HG03108 (cell line): ENCODE results near the gene EGR2.

Source experiments
- ATAC-seq: cut with Tn5 transposase; IDR thresholded peaks from one replicate; pipeline ENCODE4 v1.9.1; 2021; ENCODE audit warnings: moderate library complexity; ENCODE audit not compliant: unreplicated experiment

The EGR2 gene

DNA sequence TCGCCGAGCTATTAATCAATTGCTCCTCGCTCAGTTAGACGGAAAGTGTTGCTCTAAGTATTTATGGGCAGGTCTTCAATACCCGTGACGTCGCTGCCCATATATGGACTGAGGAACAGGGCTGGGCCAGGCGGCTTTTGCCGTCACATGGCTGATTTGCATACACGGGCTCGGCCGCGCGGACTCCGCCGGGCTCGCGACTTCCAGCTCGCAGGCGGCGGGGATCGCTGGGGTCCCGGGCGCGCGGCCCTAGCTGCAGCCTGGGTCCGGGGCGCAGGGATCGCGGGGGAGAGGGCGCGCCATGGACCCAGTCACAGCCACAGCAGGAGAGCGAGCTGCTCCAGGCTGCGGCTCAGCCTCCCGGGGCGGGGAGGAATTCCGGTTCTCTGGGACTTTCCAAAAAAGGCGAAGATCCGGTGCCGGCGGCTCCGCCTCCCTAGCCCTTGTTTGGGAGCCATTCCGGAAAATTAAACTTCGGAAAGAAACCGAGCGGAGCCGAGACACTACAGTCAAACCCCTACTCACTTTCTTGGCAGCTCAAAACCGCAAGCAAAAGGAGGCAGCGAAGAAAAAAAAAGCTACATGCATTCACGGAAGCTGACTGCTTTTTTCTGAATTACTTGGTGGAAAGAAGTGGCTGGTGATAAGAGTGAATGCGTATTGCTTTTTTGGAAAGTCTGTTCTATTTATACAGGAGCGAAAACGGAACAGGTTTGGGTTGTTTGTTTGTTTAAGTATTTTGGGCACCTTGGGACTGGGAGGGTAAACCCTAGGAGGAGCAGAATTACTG, at the start of gene EGR2:
EGR2 (minus strand) TSS at position 36 of the 790 bp plus-strand sequence. CDS start 337 bp downstream, outside the sequence.
- peak; percentile 75 for ATAC-seq

DNA sequence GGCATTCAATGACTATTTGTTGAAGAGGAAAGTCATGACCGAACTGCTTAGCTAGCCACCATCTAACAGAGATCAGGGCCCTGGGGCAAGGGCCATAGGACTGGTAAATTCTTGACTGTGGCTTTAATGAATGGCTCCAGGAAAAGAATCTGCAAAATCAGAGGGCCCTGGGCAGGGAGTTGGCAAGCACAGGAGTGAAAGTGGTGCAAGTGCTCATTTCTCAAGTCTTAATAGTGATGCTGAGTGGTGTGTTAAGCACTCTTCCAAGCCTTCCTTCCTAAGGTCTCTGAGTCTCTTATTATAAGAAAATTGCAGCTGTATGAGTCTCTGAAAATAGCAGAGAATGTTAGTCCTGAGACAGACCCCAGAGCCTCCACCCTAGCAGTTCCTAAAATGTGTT, 46.3 kb upstream of the EGR2 start:
- ATAC-seq: no peak

DNA sequence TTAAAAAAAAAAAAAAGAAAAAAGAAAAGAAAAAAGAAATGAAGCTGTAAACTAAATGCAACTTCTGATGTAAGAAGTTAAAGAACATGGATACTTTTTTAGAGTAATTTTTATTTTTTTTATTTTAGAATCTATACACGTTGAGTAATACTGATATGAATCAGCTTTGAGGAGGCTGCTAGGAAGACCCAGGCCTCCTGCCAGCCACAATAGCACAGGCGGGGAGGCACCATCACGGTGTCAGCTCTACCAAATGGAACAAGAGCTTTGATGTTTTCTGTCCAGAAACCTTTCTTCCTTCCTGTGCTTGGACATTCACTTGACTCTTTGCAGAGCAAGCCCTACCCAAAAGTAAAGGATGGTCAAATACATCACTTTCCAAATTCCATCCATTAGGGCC, 45.3 kb upstream of the EGR2 start:
- ATAC-seq: no peak

DNA sequence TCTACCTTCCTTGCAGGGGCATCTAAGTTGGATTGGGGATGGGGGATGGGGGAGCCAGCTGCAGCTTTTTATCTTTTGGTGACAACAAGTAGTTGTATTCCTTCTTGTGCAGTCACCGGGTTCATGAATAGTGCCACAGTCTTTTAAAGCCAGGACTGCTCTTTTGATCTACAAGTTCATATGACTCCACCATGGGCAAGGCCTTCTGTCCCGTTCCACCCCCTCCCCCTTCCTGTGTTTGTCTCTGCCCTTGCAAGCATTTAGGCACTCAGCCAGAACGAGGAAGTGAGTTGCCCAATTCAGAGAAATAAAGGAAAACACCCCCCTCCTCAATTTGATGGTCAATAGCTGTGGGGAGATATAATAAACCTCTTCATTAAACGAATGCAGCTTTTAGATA, 44.8 kb upstream of the EGR2 start:
- ATAC-seq: no peak

DNA sequence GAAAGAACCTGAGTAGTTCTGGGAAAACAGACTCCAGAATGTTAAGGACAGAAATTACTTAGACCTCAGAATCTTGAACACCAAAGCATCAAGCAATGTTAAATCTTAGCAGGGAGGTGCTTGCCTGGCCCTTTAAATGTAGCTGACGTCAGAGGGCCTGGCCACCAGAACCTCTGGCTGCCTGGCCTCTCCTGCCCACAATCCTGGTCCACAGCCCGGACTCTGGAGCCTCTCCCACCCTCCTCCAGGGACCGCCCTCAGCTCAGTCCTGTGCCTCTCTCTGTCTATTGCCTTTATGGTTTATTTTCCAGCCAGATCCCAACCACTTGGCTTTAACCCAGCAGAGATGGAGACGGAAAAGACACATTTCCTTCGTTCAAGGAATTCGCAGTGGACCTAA, 42.2 kb upstream of the EGR2 start:
- ATAC-seq: no peak

DNA sequence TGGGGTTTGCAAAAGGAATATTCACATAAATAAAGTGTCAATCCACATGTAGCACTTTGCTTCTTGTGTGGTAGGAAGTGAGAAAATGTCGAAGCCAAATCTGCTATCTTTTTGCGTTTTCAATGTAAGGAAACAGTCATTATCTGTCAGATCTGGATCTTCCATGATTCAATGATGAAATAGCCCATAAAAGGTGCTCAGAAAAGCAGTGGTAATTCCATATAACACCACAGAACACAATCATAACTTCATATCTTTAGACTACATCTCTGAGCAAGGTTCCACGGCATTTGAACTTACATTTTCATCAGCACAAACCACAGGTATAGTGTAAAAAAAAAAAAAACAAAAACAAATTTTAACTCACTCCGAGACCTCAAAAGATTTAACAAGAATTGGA, 39.9 kb upstream of the EGR2 start:
- no peak for ATAC-seq

DNA sequence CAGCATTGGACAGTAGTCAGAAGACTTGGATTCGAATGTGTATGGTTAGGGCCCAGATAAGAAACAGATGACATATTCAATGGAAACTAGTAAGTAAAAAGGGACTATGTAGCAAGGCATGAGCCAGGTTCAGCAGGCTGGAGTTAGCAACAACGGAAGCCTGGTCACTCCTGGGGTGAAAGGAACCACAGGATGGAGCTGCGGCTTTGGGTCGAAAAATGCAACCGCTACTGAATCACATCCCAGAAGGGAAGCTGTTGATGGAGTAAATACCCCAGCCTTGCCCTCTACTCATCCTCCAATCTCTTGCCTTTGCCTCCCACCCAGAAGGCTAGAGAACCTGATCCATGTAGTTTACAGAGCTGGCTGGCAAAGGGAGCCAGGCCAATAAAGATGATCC, 37.5 kb upstream of the EGR2 start:
- ATAC-seq: no peak

DNA sequence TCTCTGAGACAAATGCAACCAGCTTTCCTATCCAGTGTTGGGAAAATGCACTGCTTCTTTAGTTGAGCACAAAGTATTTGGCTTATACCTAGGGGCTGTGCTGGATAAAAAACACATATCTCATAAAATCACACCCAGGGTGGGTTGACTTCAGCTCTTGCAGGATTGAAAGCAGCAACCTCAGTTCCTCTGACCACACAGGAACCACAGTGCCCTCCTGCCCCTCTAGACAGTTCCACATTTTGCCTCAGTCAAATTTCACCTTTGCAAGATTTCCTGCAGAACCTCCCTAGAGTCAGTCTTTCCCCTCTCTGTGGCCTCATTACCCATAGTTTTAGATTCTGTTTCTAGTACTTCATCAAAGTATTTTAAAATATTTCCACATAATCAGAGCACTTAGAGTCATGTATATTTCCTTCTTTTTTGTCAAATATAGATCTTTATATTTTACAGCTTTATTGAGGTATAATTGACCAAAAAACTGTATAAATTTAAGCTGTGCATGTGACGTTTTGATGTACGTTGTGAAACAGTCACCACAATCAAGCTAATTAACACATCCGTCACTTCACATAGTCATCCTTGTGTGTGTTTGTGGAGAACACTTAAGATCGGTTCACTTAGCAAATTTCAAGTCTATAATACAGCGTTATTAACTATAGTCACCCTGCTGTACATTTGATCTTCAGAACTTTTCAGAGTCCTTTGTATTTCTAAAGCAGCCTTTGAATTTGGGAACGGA, 37.0 kb upstream of the EGR2 start:
- ATAC-seq: peak; percentile 76

DNA sequence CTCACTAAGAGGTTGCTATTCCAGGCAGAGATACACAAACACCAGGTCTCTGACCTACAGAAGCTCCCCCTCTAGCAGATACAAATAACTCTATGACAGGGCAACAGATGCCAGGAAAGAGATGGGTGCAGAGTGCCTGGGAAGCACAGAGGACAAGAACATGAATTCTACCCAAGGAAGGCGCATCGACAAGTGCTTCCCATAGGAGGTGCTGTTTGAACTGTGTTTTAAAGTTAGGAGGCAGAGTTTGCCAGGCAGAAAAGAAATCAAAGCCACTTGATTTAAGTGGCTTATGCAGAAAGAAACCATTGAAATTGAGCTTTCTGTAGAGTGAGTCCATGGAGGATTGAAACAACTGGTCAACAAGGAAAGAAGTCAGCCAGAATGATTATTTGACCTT, 35.3 kb upstream of the EGR2 start:
- ATAC-seq: no peak

DNA sequence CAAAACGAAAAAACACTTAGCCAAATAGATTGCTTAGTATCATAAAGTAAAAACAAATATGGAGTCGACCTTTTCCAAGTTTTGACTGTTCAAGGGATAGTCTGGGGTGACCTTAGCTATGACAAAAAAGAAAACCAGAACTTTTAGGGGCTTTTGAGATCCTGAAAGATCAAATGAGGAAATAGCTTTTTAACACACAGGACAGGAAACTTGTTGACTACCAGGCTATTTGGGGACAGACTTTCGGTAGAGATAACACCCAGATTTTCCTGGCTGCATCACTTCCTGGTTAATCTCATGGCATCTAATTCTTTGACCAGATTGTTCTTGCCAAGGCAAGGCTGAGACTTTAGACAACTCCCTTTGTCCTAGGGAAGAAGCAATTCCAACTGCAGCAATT, 34.5 kb upstream of the EGR2 start:
- ATAC-seq: no peak

DNA sequence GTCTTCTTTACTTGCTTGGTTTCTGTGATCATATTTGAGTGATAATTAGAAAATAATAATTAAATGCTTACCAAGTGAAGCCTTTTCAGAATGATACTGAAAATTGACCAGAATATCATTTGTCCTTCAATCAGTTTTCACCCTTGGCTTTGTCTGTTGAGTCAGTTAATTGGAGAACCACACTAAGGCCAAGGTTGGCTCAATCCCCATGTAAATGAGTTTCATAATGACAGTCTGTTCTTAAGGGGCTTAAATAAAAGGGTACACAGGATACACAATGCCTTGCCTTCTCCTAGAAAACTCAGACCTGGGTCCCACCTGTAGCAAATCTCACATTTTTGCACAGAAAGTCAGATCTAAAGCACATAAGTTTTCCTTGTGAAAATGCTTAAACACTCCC, 31.3 kb upstream of the EGR2 start:
- ATAC-seq: no peak

DNA sequence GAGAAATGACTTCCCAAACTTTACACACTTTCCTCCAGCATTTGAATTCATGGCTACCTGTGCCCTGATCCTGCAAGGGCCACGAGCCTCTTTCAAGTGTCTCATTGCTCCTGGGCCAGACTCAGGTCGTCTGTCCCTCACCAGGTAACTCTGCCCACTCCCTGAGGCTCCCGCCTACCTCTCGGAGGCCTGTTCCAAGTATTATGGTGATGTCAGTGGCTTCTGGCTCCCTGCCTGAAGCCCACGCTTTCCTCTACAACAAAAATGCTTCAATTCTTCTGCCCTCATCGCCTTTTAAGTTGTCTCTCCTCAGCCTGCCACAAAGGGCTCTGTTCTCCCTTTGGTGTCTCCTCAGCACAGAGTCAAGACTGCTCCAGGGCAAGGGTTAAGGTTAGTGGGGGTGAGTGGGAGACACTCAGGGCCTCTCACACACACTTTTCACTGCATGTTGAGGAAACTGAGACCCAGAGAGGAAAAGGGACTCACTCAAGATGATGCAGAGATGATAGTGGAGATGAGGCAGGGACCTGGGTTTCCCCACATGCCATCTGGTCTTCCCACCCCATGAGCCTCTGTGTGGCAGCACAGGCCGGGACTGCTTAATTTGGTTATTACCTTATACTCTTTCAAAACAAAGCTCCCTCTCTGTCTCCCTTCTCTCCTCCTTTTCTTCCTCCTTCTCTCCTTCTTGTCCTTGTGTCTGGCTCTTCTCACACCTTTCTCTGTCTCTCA, 28.3 kb upstream of the EGR2 start:
- ATAC-seq: no peak

DNA sequence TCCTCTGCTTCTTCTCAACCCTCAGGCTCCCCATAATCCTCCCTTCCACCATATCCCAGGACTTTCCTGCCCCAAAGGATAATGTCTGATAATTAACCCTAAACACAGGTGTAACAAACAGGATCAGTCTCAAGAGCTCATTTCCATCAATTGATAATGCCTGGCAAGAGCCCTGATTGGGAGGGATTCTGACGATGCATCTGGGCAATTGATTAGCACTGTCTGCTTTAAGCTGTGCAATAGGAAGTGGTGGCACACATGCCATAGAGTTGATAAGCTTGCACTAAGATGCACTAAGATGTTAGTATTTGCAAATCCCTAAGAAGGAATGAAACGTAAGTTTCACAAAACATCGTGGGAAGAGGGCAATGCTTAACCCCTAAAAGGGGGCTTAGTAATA, 27.4 kb upstream of the EGR2 start:
- ATAC-seq: no peak

DNA sequence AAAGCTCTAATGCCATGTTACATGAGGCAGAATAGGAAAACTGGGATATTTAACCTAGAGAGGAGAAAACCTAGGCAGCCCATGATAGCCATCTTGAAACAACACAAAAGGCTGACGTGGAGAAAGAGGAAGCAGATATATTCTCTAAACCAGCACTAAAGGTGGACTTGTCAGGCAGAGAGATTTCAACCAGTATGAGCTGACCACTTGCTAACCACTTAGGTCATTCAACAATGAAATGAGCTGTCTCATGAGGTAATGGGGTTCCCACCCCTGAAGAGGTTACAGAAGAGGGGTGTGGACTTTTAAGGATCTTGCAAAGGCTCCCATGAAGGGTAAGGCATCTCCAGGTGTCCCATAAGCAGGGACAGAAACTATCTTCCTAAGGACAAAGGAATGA, 26.8 kb upstream of the EGR2 start:
- ATAC-seq: no peak

DNA sequence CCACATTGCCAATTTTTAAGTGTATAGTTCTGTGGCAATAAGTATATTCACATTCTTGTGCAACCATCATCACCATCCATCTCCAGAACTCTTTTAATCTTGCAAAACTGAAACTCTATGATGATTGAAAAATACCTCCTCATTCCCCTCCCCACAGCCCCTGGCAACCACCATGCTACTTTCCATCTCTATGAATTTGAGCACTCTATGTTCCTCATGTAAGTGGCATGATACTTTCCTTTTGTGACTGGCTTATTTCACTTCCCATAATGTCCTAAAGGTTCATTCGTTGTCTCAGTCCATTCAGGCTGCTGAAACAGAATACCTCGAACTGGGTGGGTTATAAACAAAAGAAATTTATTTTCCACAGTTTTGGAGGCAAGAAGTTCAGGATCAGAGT, 23.4 kb upstream of the EGR2 start:
- ATAC-seq: no peak

DNA sequence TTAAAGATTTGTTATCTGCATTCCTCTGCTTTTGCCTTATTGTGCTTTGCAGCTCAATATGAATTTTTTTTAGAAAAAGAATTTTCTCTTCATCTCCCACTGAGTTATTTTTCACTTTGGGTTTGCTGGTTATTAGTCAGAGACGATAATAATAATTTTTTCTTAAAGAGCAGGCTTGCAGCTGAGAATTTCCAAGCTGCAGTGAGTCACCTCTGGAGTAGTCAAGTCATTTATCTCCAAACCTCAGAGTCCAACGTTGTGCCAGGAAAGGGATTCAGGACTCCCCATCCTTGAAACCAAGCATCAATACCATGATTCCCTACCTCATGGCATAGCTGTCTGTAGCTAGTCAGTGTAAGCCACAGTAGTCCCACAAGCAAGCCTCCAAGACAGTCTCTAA, 15.2 kb upstream of the EGR2 start:
- ATAC-seq: no peak

DNA sequence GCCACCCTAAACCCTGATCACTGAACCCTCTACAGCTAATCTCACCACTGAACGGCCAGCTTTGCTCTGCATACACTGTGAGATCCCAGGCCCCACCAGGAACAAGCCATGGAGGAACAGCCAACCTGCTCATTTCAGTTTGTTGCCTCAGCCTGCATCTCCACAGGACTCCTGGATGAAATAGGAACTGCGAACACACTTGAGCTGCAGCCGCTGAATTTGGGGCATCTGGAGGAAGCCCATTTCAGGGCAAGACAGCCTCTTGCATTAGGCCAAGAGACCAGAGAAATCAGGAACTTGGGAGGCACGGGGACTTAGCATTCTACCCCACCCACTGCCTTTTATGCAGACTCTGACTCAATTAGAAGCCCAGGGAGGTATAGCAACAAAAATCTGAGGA, 14.5 kb upstream of the EGR2 start:
- ATAC-seq: no peak

DNA sequence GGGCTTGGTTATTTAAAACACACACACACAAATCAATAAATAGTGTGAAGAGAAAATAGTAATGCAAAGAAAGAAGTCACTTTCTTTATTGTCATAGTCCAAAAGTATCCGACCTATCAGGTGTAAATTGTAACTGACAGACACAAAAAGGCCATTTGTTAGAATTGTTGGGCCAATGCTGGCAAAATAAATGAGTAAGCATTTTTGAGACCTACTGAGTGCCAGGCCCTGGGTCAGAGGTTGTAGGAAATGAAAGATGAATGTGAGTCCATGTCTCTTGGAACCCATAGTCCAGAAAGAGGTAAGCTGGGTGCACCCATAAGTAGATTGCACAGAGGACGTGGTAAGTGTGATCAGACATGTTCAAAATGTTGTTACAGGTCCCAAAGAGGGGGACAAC, 13.5 kb upstream of the EGR2 start:
- ATAC-seq: no peak

DNA sequence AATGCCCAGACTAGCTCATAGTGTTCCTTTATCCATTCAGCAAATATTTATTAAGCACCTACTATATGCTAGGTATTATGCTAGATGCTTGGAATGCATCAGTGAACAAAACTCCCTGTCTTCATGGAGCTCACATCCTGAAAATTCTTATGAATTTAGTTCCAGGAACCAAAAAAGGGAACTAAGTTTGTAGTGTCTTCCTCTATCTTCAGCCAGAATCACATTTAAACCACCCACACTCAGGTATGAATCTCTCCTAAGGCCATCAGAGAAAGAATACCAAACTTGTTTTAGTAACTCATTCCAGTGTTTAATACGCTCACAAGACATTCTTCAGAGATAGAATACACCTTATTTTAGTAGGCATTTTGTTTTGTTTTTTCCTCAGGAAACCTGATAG, 10.1 kb upstream of the EGR2 start:
- ATAC-seq: no peak

DNA sequence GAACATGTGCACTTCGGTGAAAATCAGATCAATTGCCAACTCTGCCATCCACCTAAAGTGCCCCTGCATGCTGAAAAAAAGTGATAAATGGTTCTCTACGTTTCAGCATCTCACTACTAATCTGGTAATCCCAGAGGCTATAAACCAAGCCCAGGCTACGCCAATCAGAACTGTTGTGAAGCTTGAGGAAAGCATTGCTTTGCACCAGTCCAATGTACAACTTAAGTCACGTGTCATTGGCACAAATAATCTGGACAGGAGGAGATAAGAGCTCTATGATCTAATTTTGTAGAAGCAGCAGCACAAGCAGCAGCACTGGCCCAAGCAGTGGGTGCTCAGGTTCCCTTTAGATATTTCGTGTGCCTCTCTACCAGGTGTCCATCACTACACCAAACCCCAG, 4.4 kb upstream of the EGR2 start:
- ATAC-seq: no peak

DNA sequence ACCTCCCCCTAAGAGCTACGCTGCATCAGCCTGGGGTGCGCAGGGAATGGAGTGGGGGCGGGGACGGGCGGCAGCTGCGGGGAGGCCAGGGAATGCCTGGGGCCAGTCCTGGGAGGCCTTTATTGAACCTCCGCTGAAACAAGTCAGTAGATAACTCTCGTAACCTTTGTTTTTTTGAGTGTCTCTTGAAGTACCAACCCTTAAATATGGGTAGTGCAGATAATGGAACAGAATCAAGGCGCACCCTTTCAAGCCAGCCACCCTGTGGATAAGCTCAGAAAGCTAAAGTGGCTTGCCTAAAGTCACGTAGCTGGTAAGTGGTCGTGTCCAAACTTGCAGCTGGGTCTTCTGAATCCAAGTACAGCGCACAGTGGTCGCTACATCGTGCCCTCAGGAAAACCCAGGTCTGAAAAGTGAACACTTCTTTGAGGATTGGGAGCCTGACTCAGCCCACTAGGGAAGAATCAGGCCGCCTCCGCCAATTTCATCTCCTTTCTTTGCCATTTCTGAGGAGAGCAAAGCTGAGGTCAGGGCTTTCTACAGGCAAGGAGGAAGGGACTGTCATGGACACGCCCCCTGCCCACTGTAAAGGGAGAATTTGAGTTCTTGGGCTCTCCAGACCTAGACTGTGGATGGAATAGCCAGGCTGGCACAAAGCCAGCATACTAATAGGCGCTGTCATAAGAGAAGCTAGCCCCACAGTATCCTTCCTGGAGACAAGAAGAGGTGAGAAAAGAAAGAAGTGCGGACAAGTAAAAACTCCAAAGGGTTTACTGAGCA, 3.2 kb upstream of the EGR2 start:
- ATAC-seq: no peak
